Peyer's patch (tissue), 4 donors: Measurements from ENCODE around the gene ATP5MC2. TPM values are rescaled to one million over a fixed set of nuclear protein-coding genes. Genes with fewer than 3 reads are reported as not detected.
"Not testable (repeated sequence)": the region's sequence is repeated elsewhere in the genome, so short reads cannot be mapped to it uniquely, and the experiment has no call there.

ENCODE experiments used
- DNase-seq, 3 donors: peaks; one replicate each; pipeline ENCODE4 v3.0.0-alpha.2; 2017 to 2019
- H3K27ac ChIP-seq, 4 donors: fragments of 200-600 bp; sonication (generic); one replicate each; pipeline ENCODE4 v1.5.1; 2016 to 2019
- H3K27me3 ChIP-seq, 2 donors: fragments of 200-600 bp; sonication (generic); one replicate each; pipeline ENCODE4 v1.5.1; 2019
- H3K36me3 ChIP-seq, 3 donors: fragments of 200-600 bp; sonication (generic); one replicate each; pipeline ENCODE4 v1.5.1; 2016 to 2019
- H3K4me1 ChIP-seq, 4 donors: fragments of 200-600 bp; sonication (generic); one replicate each; pipeline ENCODE4 v1.5.1; 2016 to 2019
- H3K4me3 ChIP-seq, 4 donors: fragments of 200-600 bp; sonication (generic); 1 replicate in 3 of 4; 2 replicates in 1 of 4; pipeline ENCODE4 v1.5.1; 2016 to 2019; ENCODE audit warnings: mild to moderate bottlenecking in 1 of 4
- H3K9me3 ChIP-seq, 4 donors: fragments of 200-600 bp; sonication (generic); one replicate each; pipeline ENCODE4 v1.5.1; 2016 to 2019; ENCODE audit warnings: mild to moderate bottlenecking in 1 of 4
- POLR2A ChIP-seq, 2 donors: fragments of 450-650 bp; IDR thresholded peaks; one replicate each; pipeline ENCODE4 v1.5.1; 2017; ENCODE audit warnings: antibody characterized with exemption in 2 of 2, mild to moderate bottlenecking in 2 of 2, moderate library complexity in 2 of 2
- total RNA-seq, 4 donors: library from RNA; depleted of rRNA; stranded (reverse); fragments of >200 nt; gene quantifications; one replicate each; pipeline ENCODE4 v1.1.0, GENCODE V29; 2016
- TF ChIP-seq, protein P1 (sequence below), 6 experiments: fragments of 450-650 bp in 4 of 6; fragments of 200-600 bp in 2 of 6; sonication (generic) in 1 of 6; IDR thresholded peaks; one replicate each; pipeline ENCODE4 v1.5.1; 2017 to 2019; ENCODE audit warnings: antibody characterized with exemption in 6 of 6, mild to moderate bottlenecking in 3 of 6, moderate library complexity in 1 of 6

The ATP5MC2 gene
- total RNA-seq, 4 donors from 2014 or later: 118 to 246 (median 203) TPM

DNA sequence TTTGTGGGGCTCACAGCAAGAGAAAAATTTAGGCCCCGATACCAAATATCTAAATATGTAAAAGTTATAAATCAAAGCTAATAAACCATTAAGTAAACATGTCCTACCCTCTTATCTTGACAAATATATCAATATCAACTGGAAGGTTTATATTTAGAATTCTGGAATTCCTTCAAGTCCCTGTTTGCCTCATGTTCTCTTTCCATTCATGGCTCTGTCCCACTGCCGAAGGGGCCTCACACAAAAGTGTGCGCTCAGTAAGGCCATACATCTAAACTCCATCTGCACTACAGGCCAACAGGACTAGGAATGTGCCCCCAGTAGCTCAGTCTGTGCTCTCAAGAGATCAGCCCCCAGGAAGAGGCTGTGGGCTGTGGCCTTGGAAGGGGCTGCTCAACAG, 10.6 kb upstream of the ATP5MC2 start:
- H3K36me3 ChIP-seq: no peaks in the 10 kb centered on the region
- TF ChIP-seq POLR2A (IDR thresholded peaks at IDR 0.05): no peak
- TF ChIP-seq, protein P1, sequence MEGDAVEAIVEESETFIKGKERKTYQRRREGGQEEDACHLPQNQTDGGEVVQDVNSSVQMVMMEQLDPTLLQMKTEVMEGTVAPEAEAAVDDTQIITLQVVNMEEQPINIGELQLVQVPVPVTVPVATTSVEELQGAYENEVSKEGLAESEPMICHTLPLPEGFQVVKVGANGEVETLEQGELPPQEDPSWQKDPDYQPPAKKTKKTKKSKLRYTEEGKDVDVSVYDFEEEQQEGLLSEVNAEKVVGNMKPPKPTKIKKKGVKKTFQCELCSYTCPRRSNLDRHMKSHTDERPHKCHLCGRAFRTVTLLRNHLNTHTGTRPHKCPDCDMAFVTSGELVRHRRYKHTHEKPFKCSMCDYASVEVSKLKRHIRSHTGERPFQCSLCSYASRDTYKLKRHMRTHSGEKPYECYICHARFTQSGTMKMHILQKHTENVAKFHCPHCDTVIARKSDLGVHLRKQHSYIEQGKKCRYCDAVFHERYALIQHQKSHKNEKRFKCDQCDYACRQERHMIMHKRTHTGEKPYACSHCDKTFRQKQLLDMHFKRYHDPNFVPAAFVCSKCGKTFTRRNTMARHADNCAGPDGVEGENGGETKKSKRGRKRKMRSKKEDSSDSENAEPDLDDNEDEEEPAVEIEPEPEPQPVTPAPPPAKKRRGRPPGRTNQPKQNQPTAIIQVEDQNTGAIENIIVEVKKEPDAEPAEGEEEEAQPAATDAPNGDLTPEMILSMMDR (IDR thresholded peaks at IDR 0.05): no peak
- no peak overlapping the region for H3K27ac ChIP-seq

DNA sequence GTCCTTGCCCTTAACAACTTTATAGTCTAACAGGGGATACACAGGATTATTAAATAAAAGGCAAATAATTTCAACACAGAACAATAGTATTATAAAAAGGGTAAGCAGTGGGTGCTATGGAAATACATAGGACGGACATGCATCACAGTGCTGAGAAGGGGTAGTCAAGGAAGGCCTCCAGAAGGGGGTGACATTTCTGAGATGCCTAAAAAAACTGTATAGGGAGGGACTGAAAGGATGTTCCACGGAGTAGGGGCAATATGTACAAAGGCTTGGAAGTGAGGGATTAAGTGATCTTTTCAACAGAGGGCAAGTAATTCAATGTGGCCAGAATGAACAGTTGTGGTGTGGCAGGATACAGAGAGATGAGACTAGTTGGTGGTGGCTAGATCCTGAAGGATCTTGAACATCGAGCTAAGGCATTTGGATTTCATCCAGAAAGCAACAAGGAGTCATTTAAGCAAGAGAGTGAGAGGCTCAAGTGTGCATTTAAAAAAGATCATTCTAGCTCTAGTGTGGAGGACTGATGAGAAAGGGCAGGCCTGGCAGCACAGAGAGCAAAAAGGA, 8.9 kb upstream of the ATP5MC2 start:
- Histone ChIP-seq H3K36me3 (no peaks in the 10 kb centered on the region), H3K9me3 (no peaks in the 10 kb centered on the region), H3K27me3 (no peaks in the 10 kb centered on the region), H3K27ac (no peak overlapping the region), H3K4me1 (no peaks in the 10 kb centered on the region), H3K4me3 (no peak overlapping the region)
- no peak for DNase-seq
- TF ChIP-seq POLR2A (IDR thresholded peaks at IDR 0.05): no peak
- TF ChIP-seq, protein P1 (IDR thresholded peaks at IDR 0.05): no peak

More for the DNA sequence above, 10.6 kb upstream of the ATP5MC2 start:
- H3K9me3 ChIP-seq: no peaks in the 10 kb centered on the region
- H3K4me1 ChIP-seq: no peaks in the 10 kb centered on the region
- no peaks in the 10 kb centered on the region for H3K27me3 ChIP-seq
- no peak overlapping the region for H3K4me3 ChIP-seq
- no peak for DNase-seq

DNA sequence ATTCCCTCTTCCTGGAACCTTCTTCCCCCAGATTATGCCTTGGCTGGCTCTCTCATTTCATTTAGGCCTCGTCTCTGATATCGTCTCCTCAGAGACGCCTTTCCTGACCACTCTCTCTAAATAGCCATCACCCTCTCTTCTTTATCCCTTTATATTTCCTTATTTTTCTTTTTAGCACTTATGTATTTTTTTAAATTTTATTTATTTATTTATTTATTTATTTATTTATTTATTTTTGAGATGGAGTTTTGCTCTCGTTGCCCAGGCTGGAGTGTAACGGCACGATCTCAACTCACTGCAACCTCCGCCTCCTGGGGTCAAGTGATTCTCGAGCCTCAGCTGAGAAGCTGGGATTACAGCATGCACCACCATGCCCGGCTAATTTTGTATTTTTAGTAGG, 8.1 kb upstream of the ATP5MC2 start:
- no peak for DNase-seq
- no peak for TF ChIP-seq POLR2A (IDR thresholded peaks at IDR 0.05)
- TF ChIP-seq, protein P1 (IDR thresholded peaks at IDR 0.05): no peak

GRCh38 chr12:53683494-53683893, 7.6 kb upstream of the ATP5MC2 start:
- Histone ChIP-seq H3K27ac (no peak overlapping the region), H3K4me1 (no peaks in the 10 kb centered on the region), H3K4me3 (no peak overlapping the region), H3K36me3 (no peaks in the 10 kb centered on the region), H3K27me3 (no peaks in the 10 kb centered on the region), H3K9me3 (no peaks in the 10 kb centered on the region)
- TF ChIP-seq, protein P1 (IDR thresholded peaks at IDR 0.05): no peak
- no peak for TF ChIP-seq POLR2A (IDR thresholded peaks at IDR 0.05)
- DNase-seq: no peak

More for the DNA sequence above, 8.1 kb upstream of the ATP5MC2 start:
- H3K9me3 ChIP-seq: no peaks in the 10 kb centered on the region
- no peaks in the 10 kb centered on the region for H3K36me3 ChIP-seq
- no peaks in the 10 kb centered on the region for H3K4me1 ChIP-seq
- no peak overlapping the region for H3K4me3 ChIP-seq
- no peaks in the 10 kb centered on the region for H3K27me3 ChIP-seq
- H3K27ac ChIP-seq: no peak overlapping the region

GRCh38 chr12:53680061-53680460, 4.2 kb upstream of the ATP5MC2 start:
- not testable (repeated sequence) for H3K27me3 ChIP-seq, H3K9me3 ChIP-seq, DNase-seq, H3K4me3 ChIP-seq, H3K27ac ChIP-seq, H3K36me3 ChIP-seq
- H3K4me1 ChIP-seq: peaks cover 0 to 13% (median 7%) of the 10 kb centered on the region in 4 donors

- Histone ChIP-seq H3K4me1 (peaks cover 0 to 25% (median 8%) of the 10 kb centered on the region in 4 donors), H3K9me3 (no peaks in the 10 kb centered on the region), H3K4me3 (peak overlapping the region in 1 of 4 donors; percentile 70), H3K27ac (peak overlapping the region; percentile 57 to 90 (median 86)), H3K27me3 (no peaks in the 10 kb centered on the region), H3K36me3 (peaks cover 0 to 11% (median 0%) of the 10 kb centered on the region in 3 donors)
- no peak for TF ChIP-seq POLR2A (IDR thresholded peaks at IDR 0.05)
- TF ChIP-seq, protein P1 (IDR thresholded peaks at IDR 0.05): no peak
- DNase-seq: no peak
Observed at GRCh38 chr12:53677800-53678148, 1.9 kb upstream of the ATP5MC2 start.
